ENCODE results near the gene SPRY2. TPM values are rescaled to one million over a fixed set of nuclear protein-coding genes. Genes with fewer than 3 reads are reported as not detected.
"Not testable (repeated sequence)": the region's sequence is repeated elsewhere in the genome, so short reads cannot be mapped to it uniquely, and the experiment has no call there.

Gene SPRY2
- total RNA-seq, 4 donors from 2014 or later, result 17.9 to 37.0 (median 24.5) TPM

- intact Hi-C loops (cut with DNase I), result no loop called here
- Histone ChIP-seq H3K36me3 (no peaks in the 10 kb centered on the region), H3K4me3 (replicated peaks in 1 of 3) (no peak overlapping the region), H3K9me3 (no peaks in the 10 kb centered on the region), H3K27me3 (no peaks in the 10 kb centered on the region), H3K4me1 (peaks cover 5 to 19% of the 10 kb centered on the region in 2 donors), H3K27ac (no peak overlapping the region)
- 29 to 32% methylated on average over 4 of the region's 4 CpGs for WGBS, 2 donors
- DNase-seq, result peak in 1 of 2 donors; percentile 10
- no peak for TF ChIP-seq POLR2A (IDR thresholded peaks at IDR 0.05)
- TF ChIP-seq CTCF (IDR thresholded peaks at IDR 0.05), result no peak
Measured at GRCh38 chr13:80359414-80359777, 18.5 kb upstream of the SPRY2 start.

DNA sequence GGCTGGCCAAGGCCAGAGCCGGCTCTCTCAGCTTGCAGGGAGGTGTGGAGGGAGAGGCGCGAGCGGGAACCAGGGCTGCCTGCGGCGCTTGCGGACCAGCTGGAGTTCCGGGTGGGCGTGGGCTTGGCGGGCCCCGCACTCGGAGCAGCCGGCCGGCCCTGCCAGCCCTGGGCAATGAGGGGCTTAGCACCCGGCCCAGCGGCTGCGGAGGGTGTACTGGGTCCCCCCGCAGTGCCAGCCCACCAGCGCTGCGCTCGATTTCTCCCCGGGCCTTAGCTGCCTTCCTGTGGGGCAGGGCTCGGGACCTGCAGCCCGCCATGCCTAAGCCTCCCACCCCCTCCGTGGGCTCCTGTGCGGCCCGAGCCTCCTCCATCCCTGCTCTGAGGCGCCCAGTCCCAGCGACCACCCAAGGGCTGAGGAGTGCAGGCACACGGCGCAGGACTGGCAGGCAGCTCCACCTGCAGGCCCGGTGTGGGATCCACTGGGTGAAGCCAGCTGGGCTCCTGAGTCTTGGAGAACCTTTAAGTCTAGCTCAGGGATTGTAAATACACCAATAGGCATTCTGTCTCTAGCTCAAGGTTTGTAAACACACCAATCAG is 14.7 kb upstream of the SPRY2 start:
- peak in 1 of 6 experiments; percentile 16 for TF ChIP-seq CTCF (IDR thresholded peaks at IDR 0.05)
- H3K4me1 ChIP-seq, result peaks cover 5 to 19% of the 10 kb centered on the region in 2 donors
- H3K9me3 ChIP-seq; H3K27ac ChIP-seq; H3K36me3 ChIP-seq; H3K4me3 ChIP-seq (replicated peaks in 1 of 3); DNase-seq; H3K27me3 ChIP-seq; intact Hi-C loops (cut with DNase I): not testable (repeated sequence)
- WGBS, 2 donors, result 96 to 100% methylated on average over 7 to 8 of the region's 32 CpGs

DNA sequence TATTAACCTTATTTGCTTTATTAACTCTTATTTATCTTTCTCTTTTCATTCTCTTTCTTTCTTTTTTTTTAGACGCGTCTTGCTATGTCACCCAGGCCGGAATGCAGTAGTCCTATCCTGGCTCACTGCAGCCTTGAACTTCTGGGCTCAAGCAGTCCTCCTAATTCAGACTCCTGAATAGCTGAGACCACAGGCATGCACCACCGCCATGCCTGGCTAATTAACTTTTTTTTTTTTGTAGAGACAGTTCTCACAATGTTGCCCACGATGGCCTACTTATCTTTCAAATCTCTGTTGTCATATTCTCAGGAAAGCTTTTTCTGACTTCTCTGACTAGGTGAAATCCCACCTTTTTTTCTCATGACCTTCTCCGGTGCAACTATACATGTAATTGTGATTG is 7.8 kb upstream of the SPRY2 start:
- WGBS, 2 donors, result 94 to 96% methylated on average over 6 of the region's 6 CpGs
- intact Hi-C loops (cut with DNase I), result loop anchor here (10.0 kb wide), 1 partner anchor 674 kb away; no protein-coding TSS in a partner anchor

DNA sequence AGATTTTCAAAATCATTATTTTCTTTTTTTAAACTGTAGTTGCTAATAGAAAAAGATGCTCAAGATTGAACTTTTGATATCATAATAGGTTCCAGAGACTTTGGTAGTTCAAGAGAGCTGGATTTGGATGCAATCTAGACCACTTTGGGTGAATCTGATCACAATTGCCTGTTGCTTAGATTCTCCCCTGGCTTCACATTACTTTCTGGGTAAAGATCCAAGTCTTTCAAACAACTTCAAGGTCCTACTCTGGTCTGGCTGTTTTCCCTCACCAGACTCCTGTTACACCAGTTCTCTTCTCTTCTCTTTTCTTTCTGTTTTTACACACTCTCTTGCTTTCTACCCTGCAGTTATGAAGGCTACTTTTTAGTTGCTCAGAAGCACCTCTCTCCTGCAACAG is 7.4 kb upstream of the SPRY2 start:
- Histone ChIP-seq H3K4me3 (replicated peaks in 1 of 3) (no peak overlapping the region), H3K27ac (no peak overlapping the region), H3K36me3 (no peaks in the 10 kb centered on the region), H3K9me3 (no peaks in the 10 kb centered on the region), H3K27me3 (no peaks in the 10 kb centered on the region), H3K4me1 (peaks cover under 1 to 1% of the 10 kb centered on the region in 2 donors)
- DNase-seq, result no peak
- intact Hi-C loops (cut with DNase I), result loop anchor here (10.0 kb wide), 1 partner anchor 674 kb away; no protein-coding TSS in a partner anchor
- no peak for TF ChIP-seq POLR2A (IDR thresholded peaks at IDR 0.05)
- TF ChIP-seq CTCF (IDR thresholded peaks at IDR 0.05), result no peak

More for the DNA sequence above, 7.8 kb upstream of the SPRY2 start:
- no peak overlapping the region for H3K4me3 ChIP-seq (replicated peaks in 1 of 3)
- no peak overlapping the region for H3K27ac ChIP-seq
- no peaks in the 10 kb centered on the region for H3K4me1 ChIP-seq
- DNase-seq, result no peak
- no peaks in the 10 kb centered on the region for H3K36me3 ChIP-seq
- no peaks in the 10 kb centered on the region for H3K9me3 ChIP-seq
- TF ChIP-seq POLR2A (IDR thresholded peaks at IDR 0.05) (no peak), CTCF (IDR thresholded peaks at IDR 0.05) (no peak)
- no peaks in the 10 kb centered on the region for H3K27me3 ChIP-seq

DNA sequence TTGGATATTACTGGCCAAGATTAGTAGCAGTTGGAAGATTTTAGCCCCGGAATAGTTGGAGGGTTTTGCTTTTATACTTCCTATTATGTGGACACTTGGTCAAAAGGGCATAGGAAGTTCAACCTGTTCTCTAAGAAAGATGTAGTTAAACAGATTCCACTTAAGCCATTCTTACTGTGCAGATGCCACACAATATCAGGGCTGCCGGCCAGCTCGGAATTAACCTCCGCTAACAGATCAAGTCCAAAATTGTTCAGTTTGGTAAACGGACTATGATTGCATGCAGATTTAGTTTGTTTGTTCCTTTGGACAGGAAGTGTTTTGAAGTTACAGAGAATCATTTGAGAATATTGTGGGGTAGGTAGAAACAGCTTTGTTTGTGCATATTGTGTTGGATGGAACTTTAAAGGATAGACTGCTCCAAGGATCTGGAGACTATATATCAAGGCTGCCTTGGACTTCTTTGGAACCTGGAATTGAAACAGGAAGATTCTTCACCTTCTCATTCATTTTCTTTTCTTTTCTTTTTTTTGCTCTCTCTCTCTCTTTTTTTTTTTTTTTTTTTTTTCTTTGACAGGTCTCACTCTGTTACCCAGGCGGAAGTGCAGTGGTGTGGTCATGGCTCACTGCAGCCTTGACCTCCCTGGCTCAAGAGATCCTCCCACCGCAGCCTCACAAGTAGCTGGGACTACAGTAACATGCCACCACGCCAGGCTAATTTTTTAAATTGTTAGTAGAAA is 5.0 kb upstream of the SPRY2 start:
- peaks cover 3 to 4% of the 10 kb centered on the region in 2 donors for H3K4me1 ChIP-seq
- WGBS, 2 donors, result 82 to 85% methylated on average over 8 of the region's 8 CpGs
- no peaks in the 10 kb centered on the region for H3K36me3 ChIP-seq
- no peak overlapping the region for H3K4me3 ChIP-seq (replicated peaks in 1 of 3)
- H3K27me3 ChIP-seq, result no peaks in the 10 kb centered on the region
- no peaks in the 10 kb centered on the region for H3K9me3 ChIP-seq
- DNase-seq, result no peak
- H3K27ac ChIP-seq, result no peak overlapping the region
- no peak for TF ChIP-seq POLR2A (IDR thresholded peaks at IDR 0.05)
- TF ChIP-seq CTCF (IDR thresholded peaks at IDR 0.05), result no peak
- intact Hi-C loops (cut with DNase I), result loop anchor here (10.0 kb wide), 1 partner anchor 671 kb away; no protein-coding TSS in a partner anchor

GRCh38 chr13:80344032-80344431 is 3.1 kb upstream of the SPRY2 start:
- H3K9me3 ChIP-seq; H3K27ac ChIP-seq; H3K36me3 ChIP-seq; H3K27me3 ChIP-seq; H3K4me3 ChIP-seq (replicated peaks in 1 of 3); H3K4me1 ChIP-seq; DNase-seq: not testable (repeated sequence)
- 97% methylated on average over 11 of the region's 11 CpGs for WGBS, 2 donors
- intact Hi-C loops (cut with DNase I), result loop anchor here (10.0 kb wide), 1 partner anchor 669 kb away; no protein-coding TSS in a partner anchor
